NB4 (cell line): Measurements from ENCODE around the gene TEKTIP1.

Source experiments
- DNase-seq: peaks from one replicate; pipeline ENCODE4 v3.0.0; 2010; ENCODE audit warnings: low read depth
- H3K4me3 ChIP-seq: one replicate; pipeline ENCODE4 v1.5.1; 2011; ENCODE audit warnings: mild to moderate bottlenecking, low read depth, low read length, moderate library complexity
- CTCF ChIP-seq: IDR thresholded peaks from one replicate; pipeline ENCODE4 v1.5.1; 2012; ENCODE audit warnings: low read depth, low read length
- MAX ChIP-seq: IDR thresholded peaks from 2 replicates; pipeline ENCODE4 v1.6.1; 2011; ENCODE audit warnings: low read depth, low read length
- MYC ChIP-seq: IDR thresholded peaks from 2 replicates; pipeline ENCODE4 v1.6.1; 2011; ENCODE audit warnings: low read depth, low read length
- POLR2A ChIP-seq: IDR thresholded peaks from 2 replicates; pipeline ENCODE4 v1.6.1; 2011; ENCODE audit warnings: mild to moderate bottlenecking; ENCODE audit not compliant: insufficient read length; ENCODE audit errors: extremely low read depth

The TEKTIP1 gene

GRCh38 chr19:3538258-3538929 lies 580 bp upstream of the TEKTIP1 start:
- TF ChIP-seq CTCF: no peak
- no peak for TF ChIP-seq MYC
- no peak for TF ChIP-seq POLR2A
- no peak for TF ChIP-seq MAX
- no peak for DNase-seq
- no peak overlapping the region for H3K4me3 ChIP-seq

GRCh38 chr19:3539756-3540118 lies 763 bp downstream of the TEKTIP1 start:
- no peak overlapping the region for H3K4me3 ChIP-seq
- no peak for TF ChIP-seq MYC
- no peak for TF ChIP-seq MAX
- TF ChIP-seq POLR2A: no peak
- no peak for TF ChIP-seq CTCF
- no peak for DNase-seq

- no peak for DNase-seq
- no peak overlapping the region for H3K4me3 ChIP-seq
- TF ChIP-seq POLR2A (no peak), CTCF (no peak), MYC (no peak), MAX (no peak)
Observed at GRCh38 chr19:3543150-3544057, 4.4 kb downstream of the TEKTIP1 start.

DNA sequence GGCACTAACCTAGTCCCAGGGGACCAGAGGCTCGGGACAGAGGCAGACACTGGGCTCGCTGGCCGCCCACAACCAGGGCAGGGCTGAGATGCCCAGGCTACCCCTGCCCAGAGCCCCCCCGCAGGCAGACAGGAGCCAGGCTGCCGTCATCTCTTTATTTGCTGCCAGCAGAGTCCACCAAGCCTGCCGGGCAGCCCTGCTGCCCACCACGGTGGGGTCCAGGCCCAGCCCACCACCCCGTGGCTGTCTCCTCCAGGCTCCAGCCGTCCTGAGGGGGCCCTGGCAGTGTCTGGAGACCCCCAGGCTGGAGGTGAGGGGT lies 5.0 kb downstream of the TEKTIP1 start:
- DNase-seq: no peak
- TF ChIP-seq POLR2A (no peak), CTCF (no peak), MYC (no peak), MAX (no peak)

GRCh38 chr19:3544742-3545668 lies 6.0 kb downstream of the TEKTIP1 start:
- TF ChIP-seq MYC (no peak), MAX (no peak), CTCF (peak; percentile 71)
- no peak overlapping the region for H3K4me3 ChIP-seq
- DNase-seq: peak; percentile 61

More for the DNA sequence above, 5.0 kb downstream of the TEKTIP1 start:
- H3K4me3 ChIP-seq: no peak overlapping the region
